ENCODE results near the gene RTP5.

DNA sequence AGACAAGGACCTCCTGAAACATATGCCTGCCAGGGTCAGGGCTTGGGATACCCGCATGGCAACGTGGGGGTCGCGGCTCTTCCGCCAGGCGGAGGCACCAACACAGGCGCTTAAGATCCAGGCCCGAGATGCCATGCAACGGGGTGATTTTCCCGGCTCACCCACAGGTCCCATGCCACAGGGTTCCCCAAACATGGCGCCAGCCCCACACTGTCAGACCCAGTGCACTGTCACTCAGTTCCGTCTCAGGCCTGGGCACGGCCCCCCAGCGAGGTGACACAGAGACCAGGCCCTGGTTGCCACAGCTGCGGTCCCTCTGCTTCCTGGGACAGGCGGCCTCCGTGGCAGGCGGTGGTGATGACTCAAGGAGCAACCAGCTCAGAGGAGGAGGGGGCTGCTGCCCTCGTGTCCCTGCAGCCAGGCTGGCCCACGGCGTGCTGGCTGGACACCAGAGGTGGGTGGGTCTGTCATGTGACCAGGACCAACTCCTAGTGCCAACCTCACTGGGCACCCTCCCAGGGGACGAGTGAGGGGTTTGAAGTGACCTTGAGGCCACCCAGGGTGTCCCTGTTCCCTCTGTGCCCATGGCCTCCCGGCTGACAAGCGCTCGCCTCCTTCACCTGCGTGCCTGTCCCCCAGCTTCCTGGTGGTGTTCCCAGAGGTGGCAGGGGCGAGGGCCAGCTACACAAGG is 15.7 kb upstream of the RTP5 start:
- TF ChIP-seq, protein P1, sequence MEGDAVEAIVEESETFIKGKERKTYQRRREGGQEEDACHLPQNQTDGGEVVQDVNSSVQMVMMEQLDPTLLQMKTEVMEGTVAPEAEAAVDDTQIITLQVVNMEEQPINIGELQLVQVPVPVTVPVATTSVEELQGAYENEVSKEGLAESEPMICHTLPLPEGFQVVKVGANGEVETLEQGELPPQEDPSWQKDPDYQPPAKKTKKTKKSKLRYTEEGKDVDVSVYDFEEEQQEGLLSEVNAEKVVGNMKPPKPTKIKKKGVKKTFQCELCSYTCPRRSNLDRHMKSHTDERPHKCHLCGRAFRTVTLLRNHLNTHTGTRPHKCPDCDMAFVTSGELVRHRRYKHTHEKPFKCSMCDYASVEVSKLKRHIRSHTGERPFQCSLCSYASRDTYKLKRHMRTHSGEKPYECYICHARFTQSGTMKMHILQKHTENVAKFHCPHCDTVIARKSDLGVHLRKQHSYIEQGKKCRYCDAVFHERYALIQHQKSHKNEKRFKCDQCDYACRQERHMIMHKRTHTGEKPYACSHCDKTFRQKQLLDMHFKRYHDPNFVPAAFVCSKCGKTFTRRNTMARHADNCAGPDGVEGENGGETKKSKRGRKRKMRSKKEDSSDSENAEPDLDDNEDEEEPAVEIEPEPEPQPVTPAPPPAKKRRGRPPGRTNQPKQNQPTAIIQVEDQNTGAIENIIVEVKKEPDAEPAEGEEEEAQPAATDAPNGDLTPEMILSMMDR (IDR thresholded peaks at IDR 0.05): no peak
- TF ChIP-seq POLR2A (IDR thresholded peaks at IDR 0.05): no peak
- TF ChIP-seq POLR2AphosphoS5 (IDR thresholded peaks at IDR 0.05): no peak

Data from breast epithelium (tissue), 3 donors.